ENCODE results near the gene NARF. TPM values are rescaled to one million over a fixed set of nuclear protein-coding genes. Genes with fewer than 3 reads are reported as not detected.

NARF gene
- total and polyA plus RNA-seq, 2 donors from 2014 or later = 29.1 to 45.8 TPM

GRCh38 chr17:82444941-82445521, 13.5 kb upstream of the NARF start:
- Histone ChIP-seq H3K4me3 (ENCODE audit: low read length in 3 of 3) (no peak overlapping the region), H3K27me3 (ENCODE audit: control insufficient read depth, insufficient read depth, low read length) (no peaks in the 10 kb centered on the region), H3K9me3 (ENCODE audit: control insufficient read depth in 2 of 3, insufficient read depth in 1 of 3, low read length in 3 of 3) (no peaks in the 10 kb centered on the region), H3K36me3 (ENCODE audit: control insufficient read depth in 2 of 3, insufficient read depth in 3 of 3, low read length in 3 of 3) (peaks cover 0 to 5% (median 4%) of the 10 kb centered on the region in 3 donors), H3K27ac (ENCODE audit: low read depth in 2 of 2, low read length in 2 of 2) (no peak overlapping the region), H3K4me1 (ENCODE audit: control insufficient read depth in 2 of 3, insufficient read depth in 2 of 3, low read depth in 1 of 3, low read length in 3 of 3) (peaks cover 0 to 9% (median 0%) of the 10 kb centered on the region in 3 donors), H3K9ac (ENCODE audit: low read length in 3 of 3) (no peak overlapping the region)
- FAIRE-seq (no peak), DNase-seq (peak in 1 of 5 donors; percentile 81)
- TF ChIP-seq, protein P1, sequence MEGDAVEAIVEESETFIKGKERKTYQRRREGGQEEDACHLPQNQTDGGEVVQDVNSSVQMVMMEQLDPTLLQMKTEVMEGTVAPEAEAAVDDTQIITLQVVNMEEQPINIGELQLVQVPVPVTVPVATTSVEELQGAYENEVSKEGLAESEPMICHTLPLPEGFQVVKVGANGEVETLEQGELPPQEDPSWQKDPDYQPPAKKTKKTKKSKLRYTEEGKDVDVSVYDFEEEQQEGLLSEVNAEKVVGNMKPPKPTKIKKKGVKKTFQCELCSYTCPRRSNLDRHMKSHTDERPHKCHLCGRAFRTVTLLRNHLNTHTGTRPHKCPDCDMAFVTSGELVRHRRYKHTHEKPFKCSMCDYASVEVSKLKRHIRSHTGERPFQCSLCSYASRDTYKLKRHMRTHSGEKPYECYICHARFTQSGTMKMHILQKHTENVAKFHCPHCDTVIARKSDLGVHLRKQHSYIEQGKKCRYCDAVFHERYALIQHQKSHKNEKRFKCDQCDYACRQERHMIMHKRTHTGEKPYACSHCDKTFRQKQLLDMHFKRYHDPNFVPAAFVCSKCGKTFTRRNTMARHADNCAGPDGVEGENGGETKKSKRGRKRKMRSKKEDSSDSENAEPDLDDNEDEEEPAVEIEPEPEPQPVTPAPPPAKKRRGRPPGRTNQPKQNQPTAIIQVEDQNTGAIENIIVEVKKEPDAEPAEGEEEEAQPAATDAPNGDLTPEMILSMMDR (IDR thresholded peaks at IDR 0.05; ENCODE audit: borderline replicate concordance, extremely low read depth, insufficient read depth) = no peak
- intact Hi-C loops (cut with DNase I) = no loop called here

DNA sequence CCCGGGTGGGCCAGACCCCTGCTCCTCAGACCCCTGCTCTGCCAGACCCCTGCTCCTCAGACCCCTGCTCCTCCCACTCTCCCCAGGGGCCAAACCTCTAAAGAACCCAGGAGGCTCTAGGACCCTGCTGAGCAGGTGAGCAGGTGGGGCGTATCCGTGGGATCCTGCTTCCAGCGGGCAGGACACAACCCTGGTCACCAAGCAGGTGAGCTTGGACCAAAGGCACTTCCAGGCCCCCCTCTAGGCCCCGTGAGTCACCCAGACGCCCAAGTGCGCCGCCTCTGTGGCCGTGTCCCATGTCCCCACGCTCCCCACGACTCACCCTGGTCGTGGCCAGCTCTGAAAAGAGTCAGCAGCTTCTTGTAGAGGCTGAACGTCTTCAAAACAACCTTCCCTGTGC, 13.0 kb upstream of the NARF start:
- Histone ChIP-seq H3K36me3 (ENCODE audit: control insufficient read depth in 2 of 3, insufficient read depth in 3 of 3, low read length in 3 of 3) (peaks cover 0 to 5% (median 4%) of the 10 kb centered on the region in 3 donors), H3K9me3 (ENCODE audit: control insufficient read depth in 2 of 3, insufficient read depth in 1 of 3, low read length in 3 of 3) (no peaks in the 10 kb centered on the region), H3K4me3 (ENCODE audit: low read length in 3 of 3) (no peak overlapping the region), H3K4me1 (ENCODE audit: control insufficient read depth in 2 of 3, insufficient read depth in 2 of 3, low read depth in 1 of 3, low read length in 3 of 3) (peaks cover 0 to 9% (median 0%) of the 10 kb centered on the region in 3 donors), H3K27ac (ENCODE audit: low read depth in 2 of 2, low read length in 2 of 2) (no peak overlapping the region), H3K9ac (ENCODE audit: low read length in 3 of 3) (no peak overlapping the region), H3K27me3 (ENCODE audit: control insufficient read depth, insufficient read depth, low read length) (no peaks in the 10 kb centered on the region)
- intact Hi-C loops (cut with DNase I) = no loop called here
- TF ChIP-seq, protein P1 (IDR thresholded peaks at IDR 0.05; ENCODE audit: borderline replicate concordance, extremely low read depth, insufficient read depth) = no peak
- FAIRE-seq (no peak), DNase-seq (no peak)

DNA sequence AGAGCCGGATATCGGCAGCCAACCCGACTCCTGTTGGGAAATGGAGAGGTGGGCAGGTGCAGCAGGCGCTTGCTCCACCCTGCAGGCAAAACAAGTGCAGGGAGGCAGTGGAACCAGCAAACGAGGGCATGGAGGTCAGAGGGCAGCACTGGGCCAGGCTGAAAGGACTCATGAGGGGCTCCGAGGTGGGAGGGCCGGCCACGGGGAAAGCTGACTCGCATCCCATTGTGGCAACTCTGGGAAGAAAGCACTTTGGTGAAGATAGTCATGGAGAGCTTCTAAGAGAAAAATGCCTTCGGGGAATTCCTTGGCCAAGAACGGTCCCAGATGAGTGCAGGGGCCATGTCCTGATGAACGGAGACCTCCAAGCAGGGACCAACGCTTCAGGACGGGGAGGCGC, 12.4 kb upstream of the NARF start:
- FAIRE-seq (no peak), DNase-seq (peak in 1 of 5 donors; percentile 76)
- TF ChIP-seq, protein P1 (IDR thresholded peaks at IDR 0.05; ENCODE audit: borderline replicate concordance, extremely low read depth, insufficient read depth) = no peak
- H3K9ac ChIP-seq (ENCODE audit: low read length in 3 of 3) = no peak overlapping the region
- H3K9me3 ChIP-seq (ENCODE audit: control insufficient read depth in 2 of 3, insufficient read depth in 1 of 3, low read length in 3 of 3) = no peaks in the 10 kb centered on the region
- no peak overlapping the region for H3K27ac ChIP-seq (ENCODE audit: low read depth in 2 of 2, low read length in 2 of 2)
- H3K4me1 ChIP-seq (ENCODE audit: control insufficient read depth in 2 of 3, insufficient read depth in 2 of 3, low read depth in 1 of 3, low read length in 3 of 3) = peaks cover 0 to 9% (median under 1%) of the 10 kb centered on the region in 3 donors
- H3K4me3 ChIP-seq (ENCODE audit: low read length in 3 of 3) = no peak overlapping the region
- intact Hi-C loops (cut with DNase I) = no loop called here
- H3K36me3 ChIP-seq (ENCODE audit: control insufficient read depth in 2 of 3, insufficient read depth in 3 of 3, low read length in 3 of 3) = peaks cover 0 to 5% (median 4%) of the 10 kb centered on the region in 3 donors
- H3K27me3 ChIP-seq (ENCODE audit: control insufficient read depth, insufficient read depth, low read length) = no peaks in the 10 kb centered on the region
